ENCODE data around the gene CACNG4.

The CACNG4 gene

DNA sequence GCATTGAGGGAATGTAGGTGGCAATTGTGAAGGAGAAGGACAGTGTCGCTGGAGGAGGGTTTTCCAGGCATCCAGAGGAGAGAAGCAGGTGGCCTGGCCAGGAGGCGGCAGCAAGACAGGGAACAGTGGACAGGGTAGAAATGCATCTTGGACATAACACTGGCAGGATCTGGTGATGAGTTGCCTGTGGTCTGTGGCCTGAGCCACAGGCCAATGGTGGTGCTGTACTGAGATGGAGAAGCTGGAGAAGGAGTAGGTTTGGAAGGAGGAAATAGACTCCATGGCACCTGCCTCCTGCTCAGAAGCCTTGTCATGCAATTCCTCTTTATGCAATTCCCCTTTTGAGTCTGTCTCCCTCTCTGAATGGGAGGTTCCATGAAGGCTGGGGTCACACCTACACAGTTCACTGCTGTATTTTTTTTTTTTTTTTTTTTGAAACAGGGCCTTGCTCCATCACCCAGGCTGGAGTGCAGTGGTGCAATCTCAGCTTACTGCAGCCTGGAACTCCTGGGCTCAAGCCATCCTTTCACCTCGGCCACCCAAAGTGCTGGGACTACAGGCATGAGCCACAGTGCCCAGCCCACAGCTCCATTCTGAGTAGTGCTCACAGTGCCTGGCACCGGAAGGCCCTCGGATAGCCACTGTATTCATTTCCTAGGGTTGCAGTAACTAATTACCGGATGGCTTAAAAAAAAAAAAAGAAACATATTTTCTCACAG, 13.5 kb upstream of the CACNG4 start:
- Mint-ChIP-seq H3K27me3 (peaks cover 22% of the 10 kb centered on the region), H3K4me3 (no peak overlapping the region), H3K9me3 (no peaks in the 10 kb centered on the region), H3K36me3 (ENCODE audit: low read depth) (no peaks in the 10 kb centered on the region), H3K4me1 (ENCODE audit: low read depth) (no peaks in the 10 kb centered on the region), H3K27ac (no peak overlapping the region)
- no peak for DNase-seq

DNA sequence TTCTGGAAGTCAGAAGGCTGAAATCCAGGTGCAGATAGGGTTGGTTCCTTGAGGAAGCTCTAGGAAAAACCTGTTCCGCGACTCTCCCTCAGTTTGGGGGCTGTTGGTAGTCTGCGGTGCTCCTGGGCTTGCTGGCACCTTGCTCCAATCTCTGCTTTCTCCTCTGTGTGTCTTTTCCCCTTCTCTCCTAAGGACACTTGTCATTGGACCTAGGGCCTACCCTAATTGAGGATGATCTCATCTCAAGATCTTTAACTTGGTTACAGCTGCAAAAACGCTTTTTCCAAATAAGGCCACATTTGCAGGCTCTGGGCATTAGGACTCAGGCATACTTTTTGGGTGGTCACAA, 12.9 kb upstream of the CACNG4 start:
- Mint-ChIP-seq H3K9me3 (no peaks in the 10 kb centered on the region), H3K4me1 (ENCODE audit: low read depth) (no peaks in the 10 kb centered on the region), H3K27me3 (peaks cover 17% of the 10 kb centered on the region), H3K36me3 (ENCODE audit: low read depth) (no peaks in the 10 kb centered on the region), H3K27ac (no peak overlapping the region), H3K4me3 (no peak overlapping the region)
- DNase-seq = no peak

DNA sequence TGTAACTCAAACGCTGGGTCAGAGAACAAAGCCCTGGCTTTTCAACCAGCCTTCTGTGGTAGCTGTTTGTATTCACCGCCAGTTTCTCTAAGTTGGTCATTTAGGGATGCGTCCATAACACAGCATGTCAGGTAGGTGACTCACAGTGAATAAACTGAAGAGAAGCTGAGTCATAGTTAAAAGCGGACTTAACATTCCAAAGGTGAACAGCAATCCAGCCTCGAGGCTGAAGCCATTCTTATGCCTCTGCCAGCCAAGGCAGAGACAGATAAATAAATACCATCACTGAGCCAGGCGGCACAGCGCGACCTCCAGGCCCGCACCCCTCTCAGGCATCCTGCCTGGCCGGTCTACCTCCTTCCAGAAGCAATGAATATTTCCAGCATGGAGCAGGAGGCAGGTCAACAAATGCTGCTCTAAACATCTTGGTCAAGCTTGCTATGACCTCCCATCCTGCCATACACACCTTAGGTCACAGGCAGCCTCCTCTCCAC, 12.4 kb upstream of the CACNG4 start:
- Mint-ChIP-seq H3K4me1 (ENCODE audit: low read depth) (no peaks in the 10 kb centered on the region), H3K4me3 (no peak overlapping the region), H3K27me3 (peaks cover 12% of the 10 kb centered on the region), H3K27ac (no peak overlapping the region), H3K36me3 (ENCODE audit: low read depth) (no peaks in the 10 kb centered on the region), H3K9me3 (no peaks in the 10 kb centered on the region)
- no peak for DNase-seq

DNA sequence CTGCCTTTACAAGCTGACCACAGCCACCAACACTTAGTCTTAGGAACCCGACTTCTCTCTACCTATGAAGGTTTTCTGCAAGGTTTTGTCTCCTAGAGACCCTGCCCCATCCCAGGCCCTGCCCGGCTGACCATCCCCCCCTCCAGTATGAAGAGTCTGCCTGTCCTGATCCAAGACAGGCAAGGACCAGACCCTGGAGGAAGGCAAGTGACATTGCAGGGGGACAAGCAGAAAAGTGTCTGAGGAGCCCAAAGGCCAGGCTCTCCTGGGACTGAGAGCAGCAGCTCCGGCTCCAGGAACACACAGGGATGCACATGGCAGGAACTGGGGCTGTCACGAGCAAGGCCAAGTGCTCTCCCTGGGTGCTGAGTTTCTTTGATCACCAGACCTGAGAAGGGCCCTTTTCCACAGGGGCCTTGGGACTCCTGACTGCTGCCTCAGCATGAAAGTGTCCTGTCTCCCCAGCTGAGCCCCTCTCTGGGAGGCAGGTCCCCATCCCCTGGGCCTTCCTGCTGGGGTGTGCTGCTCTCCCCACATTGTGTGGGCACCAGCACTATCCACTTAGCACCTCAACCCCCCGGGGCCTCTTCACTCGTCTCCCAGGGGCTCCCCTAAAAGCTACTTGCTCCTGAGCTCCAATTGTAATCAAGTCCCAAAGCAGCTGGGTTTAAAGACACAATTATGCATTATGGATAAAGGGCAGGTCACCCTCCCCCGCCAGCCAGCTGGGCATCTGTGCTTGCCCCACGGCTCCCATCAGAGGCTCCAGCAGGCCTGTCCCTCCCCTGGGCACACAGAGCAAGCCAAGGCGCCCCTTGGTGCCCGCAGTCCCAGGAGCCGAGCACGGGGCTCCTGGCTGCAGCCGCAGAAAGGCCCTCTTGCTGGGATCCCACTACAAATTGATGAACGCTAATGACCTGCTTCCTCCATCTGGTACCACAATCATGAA, 11.6 kb upstream of the CACNG4 start:
- H3K36me3 Mint-ChIP-seq (ENCODE audit: low read depth) = no peaks in the 10 kb centered on the region
- peaks cover 9% of the 10 kb centered on the region for H3K27me3 Mint-ChIP-seq
- no peak for DNase-seq
- no peak overlapping the region for H3K4me3 Mint-ChIP-seq
- no peaks in the 10 kb centered on the region for H3K9me3 Mint-ChIP-seq
- no peaks in the 10 kb centered on the region for H3K4me1 Mint-ChIP-seq (ENCODE audit: low read depth)
- no peak overlapping the region for H3K27ac Mint-ChIP-seq

DNA sequence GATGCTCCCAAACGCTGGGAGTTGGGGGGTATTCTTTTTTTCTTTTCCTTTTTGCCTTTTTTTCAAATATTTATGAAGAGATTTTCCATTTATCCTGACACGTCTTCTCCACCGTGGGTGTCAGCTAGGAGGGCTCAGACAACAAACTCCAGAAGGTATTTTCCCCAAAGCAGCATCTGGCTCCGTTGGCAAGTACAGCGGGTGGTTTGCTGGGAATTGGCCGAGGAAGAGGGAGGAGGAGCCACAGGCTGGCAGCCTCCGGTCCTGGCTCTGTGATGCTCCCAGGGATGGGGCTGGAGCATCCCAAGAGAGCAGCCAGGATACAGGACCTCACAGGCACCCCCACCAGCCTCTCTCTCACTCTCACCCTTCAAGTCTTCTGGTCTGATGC, 10.9 kb upstream of the CACNG4 start:
- no peaks in the 10 kb centered on the region for H3K4me1 Mint-ChIP-seq (ENCODE audit: low read depth)
- H3K36me3 Mint-ChIP-seq (ENCODE audit: low read depth) = no peaks in the 10 kb centered on the region
- no peak overlapping the region for H3K27ac Mint-ChIP-seq
- peaks cover 5% of the 10 kb centered on the region for H3K27me3 Mint-ChIP-seq
- no peak overlapping the region for H3K4me3 Mint-ChIP-seq
- no peak for DNase-seq
- H3K9me3 Mint-ChIP-seq = no peaks in the 10 kb centered on the region

DNA sequence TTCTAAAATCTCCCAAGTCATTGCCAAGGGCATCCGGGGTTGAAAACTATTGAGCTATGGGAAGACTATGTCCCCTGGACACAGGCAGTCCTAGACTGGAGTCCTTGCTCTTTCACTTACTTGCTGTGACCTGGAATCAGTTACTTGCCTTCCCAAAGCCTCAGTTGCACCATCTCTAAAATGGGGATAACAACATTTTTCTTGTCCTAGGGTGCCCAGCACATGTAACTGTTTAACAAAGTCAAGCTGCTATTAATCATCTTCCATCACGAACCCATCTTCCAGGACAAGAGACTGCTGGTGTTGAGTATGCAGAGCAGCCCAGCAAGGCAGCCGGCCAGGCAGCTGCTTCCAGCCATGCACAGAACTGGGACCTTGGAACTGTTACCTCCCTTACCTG, 9.9 kb upstream of the CACNG4 start:
- Mint-ChIP-seq H3K27me3 (peaks cover 9% of the 10 kb centered on the region), H3K9me3 (no peaks in the 10 kb centered on the region), H3K4me3 (no peak overlapping the region), H3K4me1 (ENCODE audit: low read depth) (no peaks in the 10 kb centered on the region), H3K27ac (no peak overlapping the region), H3K36me3 (ENCODE audit: low read depth) (no peaks in the 10 kb centered on the region)
- no peak for DNase-seq

DNA sequence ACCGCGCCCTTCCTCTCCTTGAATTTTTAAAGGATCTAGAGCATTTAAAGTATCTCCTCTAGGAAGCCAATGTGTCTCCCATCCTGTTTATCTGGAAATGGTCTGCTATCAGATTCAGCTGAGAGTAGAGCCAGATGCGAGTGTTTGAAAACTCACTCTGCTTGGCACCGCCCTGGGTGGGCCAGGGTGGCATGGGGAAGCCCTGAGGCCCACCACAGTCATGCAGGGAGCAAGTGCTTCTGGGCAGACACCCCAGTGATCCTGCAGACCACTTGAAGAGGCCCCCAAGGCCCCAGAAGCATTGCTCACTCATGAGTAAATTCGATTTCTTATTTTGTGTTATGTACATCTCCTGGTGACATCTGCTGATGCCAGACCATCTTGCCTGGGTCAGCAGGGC, 8.7 kb upstream of the CACNG4 start:
- no peaks in the 10 kb centered on the region for H3K36me3 Mint-ChIP-seq (ENCODE audit: low read depth)
- no peak overlapping the region for H3K4me3 Mint-ChIP-seq
- no peak overlapping the region for H3K27ac Mint-ChIP-seq
- H3K9me3 Mint-ChIP-seq = no peaks in the 10 kb centered on the region
- peaks cover 8% of the 10 kb centered on the region for H3K27me3 Mint-ChIP-seq
- H3K4me1 Mint-ChIP-seq (ENCODE audit: low read depth) = no peaks in the 10 kb centered on the region
- DNase-seq = no peak

DNA sequence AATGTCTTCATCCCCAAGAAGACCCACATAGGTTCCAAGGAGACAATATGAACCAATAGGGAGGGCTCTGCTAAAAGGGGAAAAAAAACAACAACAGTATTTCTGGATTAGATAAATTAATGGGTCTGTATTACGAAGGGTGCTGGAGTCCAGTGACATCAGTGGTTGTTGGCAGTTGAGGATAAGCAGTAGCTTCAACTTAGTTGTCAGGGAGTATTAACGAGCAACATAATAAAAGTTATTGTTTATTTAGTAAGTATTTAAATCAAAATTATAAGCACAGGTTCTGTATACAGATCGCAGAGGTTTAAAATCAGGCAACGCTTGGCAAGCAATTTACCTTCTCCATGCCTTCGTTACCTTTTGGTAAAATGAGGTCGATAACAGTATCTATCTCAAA, 7.6 kb upstream of the CACNG4 start:
- peaks cover 14% of the 10 kb centered on the region for H3K27me3 Mint-ChIP-seq
- H3K4me1 Mint-ChIP-seq (ENCODE audit: low read depth) = no peaks in the 10 kb centered on the region
- DNase-seq = no peak
- H3K27ac Mint-ChIP-seq = no peak overlapping the region
- no peaks in the 10 kb centered on the region for H3K36me3 Mint-ChIP-seq (ENCODE audit: low read depth)
- H3K9me3 Mint-ChIP-seq = no peaks in the 10 kb centered on the region
- no peak overlapping the region for H3K4me3 Mint-ChIP-seq

DNA sequence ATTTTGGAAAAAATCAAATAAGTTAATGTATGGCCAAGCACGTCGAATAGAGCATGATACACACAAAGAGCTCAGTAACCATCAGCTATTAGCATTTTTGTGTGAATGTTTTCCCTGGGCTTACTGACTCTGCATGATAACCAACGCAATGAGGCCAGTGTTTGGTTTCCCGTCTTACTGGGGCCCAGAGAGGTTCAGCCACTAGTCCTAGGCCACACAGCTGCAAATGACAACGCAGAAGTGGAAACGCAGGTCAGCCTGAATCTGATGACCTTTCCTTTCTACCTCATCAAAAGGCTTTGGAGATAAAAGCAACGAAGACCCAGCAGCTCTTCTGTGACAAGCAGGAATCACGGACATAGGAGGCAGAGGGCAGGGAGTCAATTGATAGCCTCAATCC, 7.2 kb upstream of the CACNG4 start:
- H3K36me3 Mint-ChIP-seq (ENCODE audit: low read depth) = no peaks in the 10 kb centered on the region
- no peaks in the 10 kb centered on the region for H3K9me3 Mint-ChIP-seq
- no peak for DNase-seq
- no peak overlapping the region for H3K4me3 Mint-ChIP-seq
- peaks cover 18% of the 10 kb centered on the region for H3K27me3 Mint-ChIP-seq
- H3K4me1 Mint-ChIP-seq (ENCODE audit: low read depth) = no peaks in the 10 kb centered on the region
- no peak overlapping the region for H3K27ac Mint-ChIP-seq

DNA sequence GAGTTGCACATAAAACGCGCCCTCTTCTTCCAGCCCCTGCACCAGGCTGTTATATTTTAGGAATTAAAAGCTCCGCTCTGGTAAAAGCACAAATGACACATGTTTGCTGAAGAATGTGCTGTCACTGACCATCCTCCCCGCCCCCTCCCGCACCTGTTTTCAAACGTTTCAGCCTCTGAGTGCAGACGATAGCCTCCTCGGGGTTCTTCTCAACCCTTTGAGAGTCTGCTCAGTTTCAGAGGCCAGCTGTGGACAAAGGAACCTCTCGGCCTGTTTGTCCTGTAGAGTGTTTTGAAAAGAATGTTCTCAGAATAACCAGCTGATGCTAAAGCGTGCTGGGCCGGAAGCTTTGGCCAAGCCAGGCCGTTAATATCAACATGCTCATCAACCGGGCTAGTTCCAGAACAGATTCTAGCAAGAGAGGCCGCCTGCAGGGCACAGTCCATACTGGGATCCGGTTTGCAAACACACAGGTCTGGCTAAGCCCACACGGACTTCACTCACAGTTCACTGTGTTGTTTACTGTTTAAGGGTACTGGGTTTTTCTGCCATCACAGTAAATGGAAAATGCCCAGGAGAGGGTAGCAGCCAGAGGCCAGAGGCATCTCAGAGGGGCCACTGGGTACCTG, 6.4 kb upstream of the CACNG4 start:
- Mint-ChIP-seq H3K36me3 (ENCODE audit: low read depth) (no peaks in the 10 kb centered on the region), H3K27me3 (peaks cover 25% of the 10 kb centered on the region), H3K4me1 (ENCODE audit: low read depth) (no peaks in the 10 kb centered on the region), H3K27ac (no peak overlapping the region), H3K9me3 (no peaks in the 10 kb centered on the region), H3K4me3 (no peak overlapping the region)
- no peak for DNase-seq

DNA sequence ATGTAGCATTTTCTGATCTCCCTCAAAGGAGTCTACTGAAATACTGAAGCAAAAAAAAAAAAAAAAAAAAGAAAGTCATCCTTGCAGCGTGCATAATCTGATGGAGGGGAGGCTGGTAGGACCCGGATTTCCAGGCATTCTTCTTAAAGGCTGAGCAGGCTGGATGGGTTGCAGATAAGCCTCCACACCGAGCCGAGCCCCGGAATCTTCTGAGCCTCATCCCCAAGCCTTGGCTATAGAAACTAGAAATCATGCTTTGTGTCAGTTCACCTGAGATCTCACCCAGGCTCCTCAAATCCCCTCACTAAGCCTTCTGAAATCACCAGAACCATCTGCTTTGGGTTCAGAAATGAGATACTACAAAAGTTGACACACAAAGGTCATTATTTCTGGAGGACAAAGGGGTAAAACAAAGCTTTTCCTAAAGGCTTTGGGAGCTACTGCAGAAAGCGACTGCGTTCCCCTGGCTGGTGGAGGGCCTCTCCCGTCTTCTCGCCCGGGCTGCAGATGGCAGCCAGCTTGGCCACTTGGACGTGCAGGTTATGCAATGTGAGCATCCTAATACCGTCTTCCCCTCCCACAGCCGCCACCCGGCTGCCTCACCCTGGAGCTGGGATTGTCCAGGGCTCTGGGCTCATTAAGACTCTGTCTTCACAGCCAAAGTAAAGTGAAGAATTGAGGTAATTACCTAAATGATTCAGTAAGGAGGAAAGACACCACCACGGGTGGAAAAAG, 4.7 kb upstream of the CACNG4 start:
- Mint-ChIP-seq H3K27ac (no peak overlapping the region), H3K27me3 (peaks cover 38% of the 10 kb centered on the region), H3K36me3 (ENCODE audit: low read depth) (no peaks in the 10 kb centered on the region), H3K4me3 (no peak overlapping the region), H3K9me3 (no peaks in the 10 kb centered on the region), H3K4me1 (ENCODE audit: low read depth) (peaks cover 5% of the 10 kb centered on the region)
- DNase-seq = no peak

DNA sequence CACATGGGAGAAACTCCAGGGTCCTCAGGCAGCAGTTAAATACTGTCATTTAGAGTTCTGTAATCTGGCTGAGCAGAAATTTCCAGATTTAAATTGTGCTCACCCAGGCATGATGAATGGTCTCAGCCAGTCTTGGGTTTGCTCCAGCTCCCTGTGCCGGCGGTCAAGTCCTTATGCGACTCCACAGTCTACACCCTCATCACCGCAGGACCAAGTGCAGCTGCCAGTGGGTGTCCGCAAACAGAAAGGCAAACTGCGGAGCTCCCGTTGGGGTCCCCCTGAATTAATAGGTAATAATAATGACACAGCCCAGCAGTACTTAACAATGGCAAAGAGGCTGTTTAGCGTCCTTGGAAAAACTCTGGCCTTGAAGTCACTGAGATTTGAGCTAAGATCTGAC, 3.9 kb upstream of the CACNG4 start:
- Mint-ChIP-seq H3K27me3 (peaks cover 43% of the 10 kb centered on the region), H3K27ac (no peak overlapping the region), H3K36me3 (ENCODE audit: low read depth) (no peaks in the 10 kb centered on the region), H3K9me3 (no peaks in the 10 kb centered on the region), H3K4me3 (no peak overlapping the region), H3K4me1 (ENCODE audit: low read depth) (peaks cover 6% of the 10 kb centered on the region)
- no peak for DNase-seq

DNA sequence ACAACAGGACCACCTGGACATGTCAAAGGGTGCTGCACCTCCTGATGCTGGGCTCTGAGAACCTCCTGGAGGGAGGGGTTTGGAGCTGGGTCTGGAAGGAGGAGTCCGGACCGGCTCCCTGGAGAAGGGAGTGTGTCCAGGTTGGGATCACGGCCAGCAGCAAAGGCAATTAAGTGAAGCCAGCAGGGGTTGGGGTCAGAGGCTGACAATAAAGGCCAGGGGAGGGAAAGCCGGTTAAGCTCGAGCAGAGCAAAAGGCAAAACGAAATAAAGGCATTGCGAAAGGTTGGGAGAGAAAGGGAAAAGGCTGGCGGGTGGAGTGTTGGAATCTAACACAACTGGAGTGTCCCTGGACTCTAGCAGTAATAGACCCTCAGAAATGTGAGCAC, 992 bp upstream of the CACNG4 start:
- no peak for DNase-seq
- peak overlapping the region; percentile 25 for H3K4me3 Mint-ChIP-seq
- peaks cover 8% of the 10 kb centered on the region for H3K4me1 Mint-ChIP-seq (ENCODE audit: low read depth)
- H3K36me3 Mint-ChIP-seq (ENCODE audit: low read depth) = no peaks in the 10 kb centered on the region
- peaks cover 68% of the 10 kb centered on the region for H3K27me3 Mint-ChIP-seq
- H3K27ac Mint-ChIP-seq = no peak overlapping the region
- no peaks in the 10 kb centered on the region for H3K9me3 Mint-ChIP-seq
